Measurements from ENCODE around the gene PID1. TPM values are rescaled to one million over a fixed set of nuclear protein-coding genes. Genes with fewer than 3 reads are reported as not detected.

The PID1 gene
- total and polyA plus RNA-seq, 4 donors = 13.3 to 52.0 (median 45.7) TPM

DNA sequence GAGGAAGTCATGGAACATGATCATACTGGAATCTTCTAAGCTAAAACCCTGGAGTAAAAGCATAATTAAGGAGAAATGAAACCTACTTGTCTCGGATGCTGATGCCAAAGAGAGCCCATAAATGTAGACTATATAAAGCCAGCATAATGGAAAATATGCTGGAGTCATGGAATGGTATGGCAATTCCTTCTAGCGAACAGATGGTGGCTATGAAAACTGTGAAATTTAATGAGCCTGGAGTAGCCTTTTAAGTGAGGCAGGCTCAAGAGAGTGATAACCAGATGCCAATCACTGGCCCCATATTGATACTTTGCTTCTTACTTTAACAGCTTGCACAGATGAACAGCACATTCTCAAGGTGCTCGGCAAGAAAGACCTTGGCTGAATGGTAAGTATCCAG lies 206.3 kb downstream of the PID1 start:
- Histone ChIP-seq H3K27ac (ENCODE audit: low read depth in 1 of 2, low read length in 2 of 2) (no peak overlapping the region), H3K27me3 (ENCODE audit: control insufficient read depth in 4 of 4, insufficient read depth in 4 of 4, low read length in 3 of 4) (no peaks in the 10 kb centered on the region), H3K9ac (ENCODE audit: low read depth in 1 of 2, low read length in 2 of 2) (no peak overlapping the region), H3K4me3 (ENCODE audit: low read depth in 1 of 3, low read length in 3 of 3) (no peak overlapping the region), H3K36me3 (ENCODE audit: control insufficient read depth in 4 of 4, insufficient read depth in 3 of 4, low read depth in 1 of 4, low read length in 3 of 4) (peaks cover 0 to 5% (median 1%) of the 10 kb centered on the region in 4 donors), H3K4me1 (ENCODE audit: control insufficient read depth in 4 of 4, insufficient read depth in 4 of 4, low read length in 3 of 4) (peaks cover 0 to 7% (median 3%) of the 10 kb centered on the region in 4 donors), H3K9me3 (ENCODE audit: control insufficient read depth in 4 of 4, low read length in 3 of 4) (no peaks in the 10 kb centered on the region)
- no peak for TF ChIP-seq HNF4G (IDR thresholded peaks at IDR 0.05)
- TF ChIP-seq, protein P1, sequence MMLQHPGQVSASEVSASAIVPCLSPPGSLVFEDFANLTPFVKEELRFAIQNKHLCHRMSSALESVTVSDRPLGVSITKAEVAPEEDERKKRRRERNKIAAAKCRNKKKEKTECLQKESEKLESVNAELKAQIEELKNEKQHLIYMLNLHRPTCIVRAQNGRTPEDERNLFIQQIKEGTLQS (IDR thresholded peaks at IDR 0.05) = no peak
- TF ChIP-seq GABPA (IDR thresholded peaks at IDR 0.05 in 1 of 2, conservative IDR thresholded peaks at IDR 0.05 in 1 of 2) = no peak
- no peak for TF ChIP-seq HNF4A (conservative IDR thresholded peaks at IDR 0.05)
- TF ChIP-seq TAF1 (conservative IDR thresholded peaks at IDR 0.05) = no peak
- no peak for TF ChIP-seq EGR1 (IDR thresholded peaks at IDR 0.05; ENCODE audit: low read depth in 2 of 2)
- TF ChIP-seq, protein P2, sequence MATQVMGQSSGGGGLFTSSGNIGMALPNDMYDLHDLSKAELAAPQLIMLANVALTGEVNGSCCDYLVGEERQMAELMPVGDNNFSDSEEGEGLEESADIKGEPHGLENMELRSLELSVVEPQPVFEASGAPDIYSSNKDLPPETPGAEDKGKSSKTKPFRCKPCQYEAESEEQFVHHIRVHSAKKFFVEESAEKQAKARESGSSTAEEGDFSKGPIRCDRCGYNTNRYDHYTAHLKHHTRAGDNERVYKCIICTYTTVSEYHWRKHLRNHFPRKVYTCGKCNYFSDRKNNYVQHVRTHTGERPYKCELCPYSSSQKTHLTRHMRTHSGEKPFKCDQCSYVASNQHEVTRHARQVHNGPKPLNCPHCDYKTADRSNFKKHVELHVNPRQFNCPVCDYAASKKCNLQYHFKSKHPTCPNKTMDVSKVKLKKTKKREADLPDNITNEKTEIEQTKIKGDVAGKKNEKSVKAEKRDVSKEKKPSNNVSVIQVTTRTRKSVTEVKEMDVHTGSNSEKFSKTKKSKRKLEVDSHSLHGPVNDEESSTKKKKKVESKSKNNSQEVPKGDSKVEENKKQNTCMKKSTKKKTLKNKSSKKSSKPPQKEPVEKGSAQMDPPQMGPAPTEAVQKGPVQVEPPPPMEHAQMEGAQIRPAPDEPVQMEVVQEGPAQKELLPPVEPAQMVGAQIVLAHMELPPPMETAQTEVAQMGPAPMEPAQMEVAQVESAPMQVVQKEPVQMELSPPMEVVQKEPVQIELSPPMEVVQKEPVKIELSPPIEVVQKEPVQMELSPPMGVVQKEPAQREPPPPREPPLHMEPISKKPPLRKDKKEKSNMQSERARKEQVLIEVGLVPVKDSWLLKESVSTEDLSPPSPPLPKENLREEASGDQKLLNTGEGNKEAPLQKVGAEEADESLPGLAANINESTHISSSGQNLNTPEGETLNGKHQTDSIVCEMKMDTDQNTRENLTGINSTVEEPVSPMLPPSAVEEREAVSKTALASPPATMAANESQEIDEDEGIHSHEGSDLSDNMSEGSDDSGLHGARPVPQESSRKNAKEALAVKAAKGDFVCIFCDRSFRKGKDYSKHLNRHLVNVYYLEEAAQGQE (IDR thresholded peaks at IDR 0.05) = no peak
- no peak for TF ChIP-seq NR2F2 (IDR thresholded peaks at IDR 0.05)
- TF ChIP-seq RXRA (IDR thresholded peaks at IDR 0.05) = no peak
- TF ChIP-seq, protein P3, sequence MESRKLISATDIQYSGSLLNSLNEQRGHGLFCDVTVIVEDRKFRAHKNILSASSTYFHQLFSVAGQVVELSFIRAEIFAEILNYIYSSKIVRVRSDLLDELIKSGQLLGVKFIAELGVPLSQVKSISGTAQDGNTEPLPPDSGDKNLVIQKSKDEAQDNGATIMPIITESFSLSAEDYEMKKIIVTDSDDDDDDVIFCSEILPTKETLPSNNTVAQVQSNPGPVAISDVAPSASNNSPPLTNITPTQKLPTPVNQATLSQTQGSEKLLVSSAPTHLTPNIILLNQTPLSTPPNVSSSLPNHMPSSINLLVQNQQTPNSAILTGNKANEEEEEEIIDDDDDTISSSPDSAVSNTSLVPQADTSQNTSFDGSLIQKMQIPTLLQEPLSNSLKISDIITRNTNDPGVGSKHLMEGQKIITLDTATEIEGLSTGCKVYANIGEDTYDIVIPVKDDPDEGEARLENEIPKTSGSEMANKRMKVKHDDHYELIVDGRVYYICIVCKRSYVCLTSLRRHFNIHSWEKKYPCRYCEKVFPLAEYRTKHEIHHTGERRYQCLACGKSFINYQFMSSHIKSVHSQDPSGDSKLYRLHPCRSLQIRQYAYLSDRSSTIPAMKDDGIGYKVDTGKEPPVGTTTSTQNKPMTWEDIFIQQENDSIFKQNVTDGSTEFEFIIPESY (IDR thresholded peaks at IDR 0.05) = no peak
- TF ChIP-seq, protein P4, sequence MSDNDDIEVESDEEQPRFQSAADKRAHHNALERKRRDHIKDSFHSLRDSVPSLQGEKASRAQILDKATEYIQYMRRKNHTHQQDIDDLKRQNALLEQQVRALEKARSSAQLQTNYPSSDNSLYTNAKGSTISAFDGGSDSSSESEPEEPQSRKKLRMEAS (IDR thresholded peaks at IDR 0.05) = no peak
- no peak for TF ChIP-seq SP1 (IDR thresholded peaks at IDR 0.05)
- no peak for TF ChIP-seq JUND (IDR thresholded peaks at IDR 0.05)
- WGBS = 93% methylated on average over 3 of the region's 3 CpGs
- DNase-seq (ENCODE audit: low spot score) = no peak

DNA sequence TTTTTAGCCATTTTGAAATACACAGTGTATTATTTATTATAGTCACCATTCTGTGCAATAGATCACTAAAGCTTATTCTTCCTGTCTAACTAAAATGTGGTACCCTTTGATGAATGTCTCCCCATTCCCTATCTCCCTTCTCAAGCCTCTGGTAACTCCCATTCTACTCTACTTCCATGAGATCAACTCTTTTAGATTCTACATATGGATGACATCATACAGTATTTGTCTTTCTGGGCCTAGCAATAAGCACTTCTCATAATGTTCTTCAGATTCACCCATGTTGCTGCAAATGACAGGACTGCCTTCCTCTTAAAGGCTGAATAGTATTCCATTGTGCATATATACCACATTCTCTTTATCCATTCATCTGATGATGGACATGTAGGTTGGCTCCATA lies 210.9 kb downstream of the PID1 start:
- H3K27me3 ChIP-seq (ENCODE audit: control insufficient read depth in 4 of 4, insufficient read depth in 4 of 4, low read length in 3 of 4) = no peaks in the 10 kb centered on the region
- peaks cover 2 to 19% (median 12%) of the 10 kb centered on the region in 4 donors for H3K4me1 ChIP-seq (ENCODE audit: control insufficient read depth in 4 of 4, insufficient read depth in 4 of 4, low read length in 3 of 4)
- no peak overlapping the region for H3K9ac ChIP-seq (ENCODE audit: low read depth in 1 of 2, low read length in 2 of 2)
- no peak overlapping the region for H3K4me3 ChIP-seq (ENCODE audit: low read depth in 1 of 3, low read length in 3 of 3)
- H3K36me3 ChIP-seq (ENCODE audit: control insufficient read depth in 4 of 4, insufficient read depth in 3 of 4, low read depth in 1 of 4, low read length in 3 of 4) = peaks cover 0 to 3% (median 0%) of the 10 kb centered on the region in 4 donors
- DNase-seq (ENCODE audit: low spot score) = no peak
- no peaks in the 10 kb centered on the region for H3K9me3 ChIP-seq (ENCODE audit: control insufficient read depth in 4 of 4, low read length in 3 of 4)
- H3K27ac ChIP-seq (ENCODE audit: low read depth in 1 of 2, low read length in 2 of 2) = no peak overlapping the region
- no peak for TF ChIP-seq FOXA2 (IDR thresholded peaks at IDR 0.05)
- TF ChIP-seq EGR1 (IDR thresholded peaks at IDR 0.05; ENCODE audit: low read depth in 2 of 2) = no peak
- TF ChIP-seq, protein P4 (IDR thresholded peaks at IDR 0.05) = no peak
- no peak for TF ChIP-seq GABPA (IDR thresholded peaks at IDR 0.05 in 1 of 2, conservative IDR thresholded peaks at IDR 0.05 in 1 of 2)
- TF ChIP-seq NR2F2 (IDR thresholded peaks at IDR 0.05) = no peak
- TF ChIP-seq HNF4A (conservative IDR thresholded peaks at IDR 0.05) = no peak
- TF ChIP-seq JUND (IDR thresholded peaks at IDR 0.05) = no peak
- TF ChIP-seq, protein P2 (IDR thresholded peaks at IDR 0.05) = no peak
- TF ChIP-seq FOXA1 (IDR thresholded peaks at IDR 0.05) = no peak
- no peak for TF ChIP-seq SP1 (IDR thresholded peaks at IDR 0.05)
- no peak for TF ChIP-seq YY1 (IDR thresholded peaks at IDR 0.05)
- no peak for TF ChIP-seq HNF4G (IDR thresholded peaks at IDR 0.05)
- no peak for TF ChIP-seq RAD21 (IDR thresholded peaks at IDR 0.05)
- TF ChIP-seq, protein P5, sequence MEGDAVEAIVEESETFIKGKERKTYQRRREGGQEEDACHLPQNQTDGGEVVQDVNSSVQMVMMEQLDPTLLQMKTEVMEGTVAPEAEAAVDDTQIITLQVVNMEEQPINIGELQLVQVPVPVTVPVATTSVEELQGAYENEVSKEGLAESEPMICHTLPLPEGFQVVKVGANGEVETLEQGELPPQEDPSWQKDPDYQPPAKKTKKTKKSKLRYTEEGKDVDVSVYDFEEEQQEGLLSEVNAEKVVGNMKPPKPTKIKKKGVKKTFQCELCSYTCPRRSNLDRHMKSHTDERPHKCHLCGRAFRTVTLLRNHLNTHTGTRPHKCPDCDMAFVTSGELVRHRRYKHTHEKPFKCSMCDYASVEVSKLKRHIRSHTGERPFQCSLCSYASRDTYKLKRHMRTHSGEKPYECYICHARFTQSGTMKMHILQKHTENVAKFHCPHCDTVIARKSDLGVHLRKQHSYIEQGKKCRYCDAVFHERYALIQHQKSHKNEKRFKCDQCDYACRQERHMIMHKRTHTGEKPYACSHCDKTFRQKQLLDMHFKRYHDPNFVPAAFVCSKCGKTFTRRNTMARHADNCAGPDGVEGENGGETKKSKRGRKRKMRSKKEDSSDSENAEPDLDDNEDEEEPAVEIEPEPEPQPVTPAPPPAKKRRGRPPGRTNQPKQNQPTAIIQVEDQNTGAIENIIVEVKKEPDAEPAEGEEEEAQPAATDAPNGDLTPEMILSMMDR (IDR thresholded peaks at IDR 0.05; ENCODE audit: low read depth, low read length, missing input control) = no peak
- TF ChIP-seq, protein P1 (IDR thresholded peaks at IDR 0.05) = no peak
- TF ChIP-seq TAF1 (conservative IDR thresholded peaks at IDR 0.05) = no peak
